Fibroblast of lung (primary cell): ENCODE data around the gene APH1B.

Experiments used
- EZH2 ChIP-seq: IDR thresholded peaks from 2 replicates; pipeline ENCODE4 v1.5.1; 2012; ENCODE audit warnings: low read length, control low read depth, mild to moderate bottlenecking; ENCODE audit errors: missing control alignments
- TF ChIP-seq, protein P1 (sequence below), 2 donors: IDR thresholded peaks in 1 of 2; conservative IDR thresholded peaks in 1 of 2; 1 replicate in 1 of 2; 2 replicates in 1 of 2; pipeline ENCODE4 v1.5.1; 2011 to 2012; ENCODE audit warnings: low read length in 2 of 2, control low read depth in 1 of 2, inconsistent platforms in 1 of 2, low read depth in 1 of 2, mild to moderate bottlenecking in 1 of 2

DNA sequence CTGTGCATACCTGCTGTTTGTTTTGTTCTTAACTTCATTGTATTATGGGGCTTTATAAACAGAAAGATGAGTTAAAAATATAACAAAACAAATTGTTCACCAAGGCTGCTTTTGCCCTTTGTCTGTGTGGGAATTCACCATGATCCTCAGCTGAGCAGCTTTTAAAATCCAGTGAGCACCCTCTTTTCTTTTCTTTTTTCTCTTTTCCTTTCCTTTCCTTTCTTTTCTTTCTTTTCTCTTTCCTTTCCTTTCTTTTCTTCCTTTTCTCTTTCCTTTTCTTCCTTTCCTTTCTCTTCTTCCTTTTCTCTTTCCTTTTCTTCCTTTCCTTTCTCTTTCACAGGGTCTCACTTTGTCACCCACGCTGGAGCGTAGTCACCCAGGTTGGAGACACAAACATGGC, 49.7 kb upstream of the APH1B start:
- TF ChIP-seq, protein P1, sequence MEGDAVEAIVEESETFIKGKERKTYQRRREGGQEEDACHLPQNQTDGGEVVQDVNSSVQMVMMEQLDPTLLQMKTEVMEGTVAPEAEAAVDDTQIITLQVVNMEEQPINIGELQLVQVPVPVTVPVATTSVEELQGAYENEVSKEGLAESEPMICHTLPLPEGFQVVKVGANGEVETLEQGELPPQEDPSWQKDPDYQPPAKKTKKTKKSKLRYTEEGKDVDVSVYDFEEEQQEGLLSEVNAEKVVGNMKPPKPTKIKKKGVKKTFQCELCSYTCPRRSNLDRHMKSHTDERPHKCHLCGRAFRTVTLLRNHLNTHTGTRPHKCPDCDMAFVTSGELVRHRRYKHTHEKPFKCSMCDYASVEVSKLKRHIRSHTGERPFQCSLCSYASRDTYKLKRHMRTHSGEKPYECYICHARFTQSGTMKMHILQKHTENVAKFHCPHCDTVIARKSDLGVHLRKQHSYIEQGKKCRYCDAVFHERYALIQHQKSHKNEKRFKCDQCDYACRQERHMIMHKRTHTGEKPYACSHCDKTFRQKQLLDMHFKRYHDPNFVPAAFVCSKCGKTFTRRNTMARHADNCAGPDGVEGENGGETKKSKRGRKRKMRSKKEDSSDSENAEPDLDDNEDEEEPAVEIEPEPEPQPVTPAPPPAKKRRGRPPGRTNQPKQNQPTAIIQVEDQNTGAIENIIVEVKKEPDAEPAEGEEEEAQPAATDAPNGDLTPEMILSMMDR (conservative IDR thresholded peaks at IDR 0.05 in 1 of 2, IDR thresholded peaks at IDR 0.05 in 1 of 2; ENCODE audit: low read depth in 1 of 2, low read length in 2 of 2): no peak
- no peak for TF ChIP-seq EZH2
